HCT116 (cell line): Measurements from ENCODE around the gene HIVEP1. TPM values are rescaled to one million over a fixed set of nuclear protein-coding genes. Genes with fewer than 3 reads are reported as not detected.

Experiments used
- ATAC-seq: fragments of 200-7000 bp; cut with Tn5 transposase; 2 replicates; pipeline ENCODE4 v1.9.1; 2020; ENCODE audit warnings: mild to moderate bottlenecking, moderate library complexity
- BruUV-seq: library from RNA; stranded (reverse); fragments of 400-500 nt; replicated peaks from 2 replicates; lab custom pipeline; 2021; lab: Mats Ljungman, UMichigan
- CTCF ChIA-PET: fragments of 300-600 bp; sonication (Branson Sonifier 250); formaldehyde crosslinking; loops from one replicate; lab custom pipeline; 2021; ENCODE audit warnings: antibody characterized with exemption; lab: Charles Lee
- POLR2A ChIA-PET: fragments of 300-600, 350-600 bp; sonication (Branson Sonifier 250); formaldehyde crosslinking; loops from one replicate; lab custom pipeline; 2021; ENCODE audit warnings: antibody characterized with exemption; lab: Charles Lee
- RAD21 ChIA-PET, 2 experiments: fragments of 300-600 bp; sonication (Branson Sonifier 250); formaldehyde crosslinking; loops; one replicate each; lab custom pipeline; 2023; ENCODE audit warnings: low total read pairs in 2 of 2; ENCODE audit not compliant: uncharacterized antibody in 2 of 2, unreplicated experiment in 2 of 2, low non-redundant PET in 1 of 2; lab: Charles Lee
- DNase-seq: peaks from one replicate; pipeline ENCODE4 v3.0.0-alpha.2; 2010; ENCODE audit warnings: low read depth, low spot score
- H2AFZ ChIP-seq: fragments of 200-600 bp; shearing (Covaris generic), sonication (generic); 2 replicates; pipeline ENCODE4 v1.6.1; 2017; ENCODE audit warnings: low read depth, mixed run types, mixed read lengths, antibody characterized with exemption, low read length; ENCODE audit not compliant: poor library complexity, severe bottlenecking
- H3K27ac ChIP-seq: 2 replicates; pipeline ENCODE4 v1.5.1; 2012; ENCODE audit warnings: low read depth, low read length
- H3K27me3 ChIP-seq: fragments of 200-600 bp; sonication (generic); 2 replicates; pipeline ENCODE4 v1.6.1; 2016; ENCODE audit warnings: mixed run types, low read length, mixed read lengths; ENCODE audit not compliant: insufficient read depth
- H3K36me3 ChIP-seq, 2 experiments: fragments of 200-500 bp in 1 of 2; fragments of 200-600 bp in 1 of 2; sonication (Bioruptor generic) in 1 of 2; sonication (generic) in 1 of 2; 2 replicates each; pipeline versions ENCODE4 v1.5.1 to v1.6.1; 2014 to 2016; ENCODE audit warnings: low read length in 2 of 2, inconsistent platforms in 1 of 2, mixed read lengths in 1 of 2, mixed run types in 1 of 2; ENCODE audit not compliant: insufficient read depth in 2 of 2, control insufficient read depth in 1 of 2
- H3K4me1 ChIP-seq, 2 experiments: fragments of 200-600 bp in 1 of 2; sonication (generic) in 1 of 2; 2 replicates each; pipeline versions ENCODE4 v1.5.1 to v1.6.1; 2012 to 2017; ENCODE audit warnings: low read length in 2 of 2, inconsistent platforms in 1 of 2, mild to moderate bottlenecking in 1 of 2, mixed read lengths in 1 of 2, mixed run types in 1 of 2, moderate library complexity in 1 of 2; ENCODE audit not compliant: insufficient read depth in 2 of 2, control insufficient read depth in 1 of 2
- H3K4me2 ChIP-seq: fragments of 200-600 bp; sonication (generic); 2 replicates; pipeline ENCODE4 v1.6.1; 2017; ENCODE audit warnings: mixed run types, low read length, mixed read lengths
- H3K4me3 ChIP-seq, 2 experiments: fragments of 200-600 bp in 1 of 2; sonication (generic) in 1 of 2; replicated peaks in 1 of 2; 2 replicates each; pipeline ENCODE4 v1.5.1; 2011 to 2016; ENCODE audit warnings: low read length in 2 of 2, control low read depth in 1 of 2, low read depth in 1 of 2, mild to moderate bottlenecking in 1 of 2, mixed read lengths in 1 of 2, mixed run types in 1 of 2
- H3K79me2 ChIP-seq: fragments of 200-600 bp; sonication (generic); 2 replicates; pipeline ENCODE4 v1.6.1; 2017; ENCODE audit warnings: mild to moderate bottlenecking, mixed run types, low read length, moderate library complexity, mixed read lengths; ENCODE audit not compliant: insufficient read depth
- H3K9ac ChIP-seq: fragments of 200-600 bp; sonication (generic); 2 replicates; pipeline ENCODE4 v1.6.1; 2016; ENCODE audit warnings: low read length, mixed read lengths
- H3K9me2 ChIP-seq: fragments of 200-600 bp; sonication (generic), shearing (Covaris generic); 2 replicates; pipeline ENCODE4 v1.6.1; 2017; ENCODE audit warnings: mixed run types, mild to moderate bottlenecking, moderate library complexity; ENCODE audit not compliant: insufficient read depth
- H3K9me3 ChIP-seq, 2 experiments: fragments of 200-500 bp in 1 of 2; fragments of 200-600 bp in 1 of 2; sonication (Bioruptor generic) in 1 of 2; sonication (generic) in 1 of 2; 2 replicates each; pipeline ENCODE4 v1.6.1; 2014 to 2017; ENCODE audit warnings: low read length in 2 of 2, mixed read lengths in 2 of 2, inconsistent platforms in 1 of 2, low read depth in 1 of 2, mild to moderate bottlenecking in 1 of 2, mixed run types in 1 of 2, moderate library complexity in 1 of 2; ENCODE audit not compliant: control insufficient read depth in 1 of 2, insufficient read depth in 1 of 2
- H4K20me1 ChIP-seq: fragments of 200-600 bp; sonication (generic), shearing (Covaris generic); 2 replicates; pipeline ENCODE4 v1.6.1; 2017; ENCODE audit warnings: mixed run types, mild to moderate bottlenecking, moderate library complexity; ENCODE audit not compliant: insufficient read depth
- CEBPB ChIP-seq: IDR thresholded peaks from 2 replicates; pipeline ENCODE4 v1.6.1; 2012; ENCODE audit warnings: low read depth
- CTCF ChIP-seq, 3 experiments: fragments of 200-600 bp in 1 of 3; sonication (generic) in 1 of 3; IDR thresholded peaks in 2 of 3; conservative IDR thresholded peaks in 1 of 3; 2 replicates each; pipeline ENCODE4 v1.5.1; 2012 to 2017; ENCODE audit warnings: low read depth in 2 of 3, low read length in 2 of 3, antibody characterized with exemption in 1 of 3, borderline replicate concordance in 1 of 3, control low read depth in 1 of 3, mild to moderate bottlenecking in 1 of 3, mixed read lengths in 1 of 3, mixed run types in 1 of 3, moderate library complexity in 1 of 3; ENCODE audit not compliant: insufficient read depth in 1 of 3
- EGR1 ChIP-seq: IDR thresholded peaks from 2 replicates; pipeline ENCODE4 v1.6.1; 2012; ENCODE audit warnings: low read depth
- ELF1 ChIP-seq: IDR thresholded peaks from 2 replicates; pipeline ENCODE4 v1.6.1; 2012; ENCODE audit warnings: low read depth, borderline replicate concordance
- EZH2 ChIP-seq: fragments of 200-600 bp; sonication (generic); IDR thresholded peaks from 2 replicates; pipeline ENCODE4 v1.6.1; 2017; ENCODE audit warnings: antibody characterized with exemption, mixed run types
- EZH2phosphoT487 ChIP-seq: fragments of 200-600 bp; IDR thresholded peaks from 2 replicates; pipeline ENCODE4 v1.6.1; 2018; ENCODE audit warnings: antibody characterized with exemption, borderline replicate concordance
- FOSL1 ChIP-seq: IDR thresholded peaks from 2 replicates; pipeline ENCODE4 v1.6.1; 2012; ENCODE audit warnings: low read depth
- MAX ChIP-seq: IDR thresholded peaks from 2 replicates; pipeline ENCODE4 v1.6.1; 2012
- POLR2AphosphoS5 ChIP-seq: IDR thresholded peaks from 2 replicates; pipeline ENCODE4 v1.6.1; 2011; ENCODE audit warnings: mild to moderate bottlenecking, low read depth, low read length, moderate library complexity
- RAD21 ChIP-seq: IDR thresholded peaks from 2 replicates; pipeline ENCODE4 v1.6.1; 2012; ENCODE audit warnings: low read depth, mild to moderate bottlenecking
- SIN3A ChIP-seq: IDR thresholded peaks from 2 replicates; pipeline ENCODE4 v1.6.1; 2012; ENCODE audit warnings: low read depth
- SP1 ChIP-seq: IDR thresholded peaks from 2 replicates; pipeline ENCODE4 v1.6.1; 2012; ENCODE audit warnings: low read depth
- SRF ChIP-seq: IDR thresholded peaks from 2 replicates; pipeline ENCODE4 v1.6.1; 2012; ENCODE audit warnings: low read depth
- YY1 ChIP-seq: IDR thresholded peaks from 2 replicates; pipeline ENCODE4 v1.6.1; 2011; ENCODE audit warnings: low read length, low read depth, moderate library complexity, mild to moderate bottlenecking; ENCODE audit not compliant: insufficient replicate concordance; ENCODE audit errors: extremely low read depth
- ZBTB33 ChIP-seq: IDR thresholded peaks from 2 replicates; pipeline ENCODE4 v1.6.1; 2011; ENCODE audit warnings: mild to moderate bottlenecking, low read length, moderate library complexity; ENCODE audit not compliant: insufficient replicate concordance; ENCODE audit errors: extremely low read depth
- ZFX ChIP-seq: fragments of 450-650 bp; IDR thresholded peaks from 2 replicates; pipeline ENCODE4 v1.6.1; 2017
- intact Hi-C: fragments of 100-400 bp; cut with micrococcal nuclease; formaldehyde crosslinking; loops from 2 replicates; pipeline ENCODE4 v1.10.0; 2022
- total RNA-seq: library from RNA; stranded (reverse); gene quantifications from one replicate; pipeline ENCODE4 v1.2.1, GENCODE V29; 2021; ENCODE audit not compliant: unreplicated experiment

HIVEP1 gene
- total RNA-seq, 1 experiment from 2014 or later, result 11.2 TPM

GRCh38 chr6:12065321-12066140 lies 53.4 kb downstream of the HIVEP1 start:
- H3K27ac ChIP-seq, result no peak overlapping the region
- ChIA-PET RAD21 (no interaction called here), POLR2A (interaction anchor here (0.6 kb wide), 1 partner anchor 9 kb away, joined by 4 read pairs; no protein-coding TSS in a partner anchor), CTCF (no interaction called here)
- no peaks in the 10 kb centered on the region for H3K36me3 ChIP-seq
- DNase-seq (no peak), ATAC-seq (no peak)
- TF ChIP-seq SIN3A, result no peak
- no peak for TF ChIP-seq CEBPB
- no peak for TF ChIP-seq MAX
- no peak for TF ChIP-seq RAD21
- no peak for TF ChIP-seq EZH2
- H3K4me2 ChIP-seq, result no peak overlapping the region
- H3K4me1 ChIP-seq, result no peaks in the 10 kb centered on the region
- H4K20me1 ChIP-seq, result no peaks in the 10 kb centered on the region; the same call in 1 of the 2 replicates
- H3K9me2 ChIP-seq, result no peaks in the 10 kb centered on the region
- no peaks in the 10 kb centered on the region for H3K79me2 ChIP-seq
- H3K4me3 ChIP-seq, result no peak overlapping the region
- H2AFZ ChIP-seq, result no peak overlapping the region
- no TSS peak for BruUV-seq
- intact Hi-C loops, result no loop called here
- H3K9me3 ChIP-seq, result no peaks in the 10 kb centered on the region
- no peak overlapping the region for H3K9ac ChIP-seq
- no peaks in the 10 kb centered on the region for H3K27me3 ChIP-seq

GRCh38 chr6:12066297-12066696 lies 54.2 kb downstream of the HIVEP1 start:
- no peak overlapping the region for H3K27ac ChIP-seq
- POLR2A ChIA-PET, result no interaction called here
- H3K4me1 ChIP-seq, result peaks cover 0 to 4% of the 10 kb centered on the region in 2 experiments; a peak in 1 of 4 replicates
- intact Hi-C loops, result no loop called here
- H3K9me2 ChIP-seq, result no peaks in the 10 kb centered on the region
- H3K27me3 ChIP-seq, result no peaks in the 10 kb centered on the region
- H4K20me1 ChIP-seq, result no peaks in the 10 kb centered on the region; the same call in 1 of the 2 replicates
- no peak overlapping the region for H3K9ac ChIP-seq
- H3K79me2 ChIP-seq, result no peaks in the 10 kb centered on the region
- DNase-seq (no peak), ATAC-seq (no peak)
- no TSS peak for BruUV-seq
- no peak overlapping the region for H2AFZ ChIP-seq
- CTCF ChIA-PET, result no interaction called here
- H3K4me2 ChIP-seq, result no peak overlapping the region
- no peaks in the 10 kb centered on the region for H3K9me3 ChIP-seq
- RAD21 ChIA-PET, result no interaction called here
- H3K36me3 ChIP-seq, result no peaks in the 10 kb centered on the region
- no peak overlapping the region for H3K4me3 ChIP-seq
- TF ChIP-seq CTCF (IDR thresholded peaks at IDR 0.05 in 2 of 3, conservative IDR thresholded peaks at IDR 0.05 in 1 of 3; ENCODE audit: borderline replicate concordance in 1 of 3, insufficient read depth in 1 of 3, low read depth in 2 of 3, low read length in 2 of 3) (no peak), ZBTB33 (no peak), CEBPB (no peak), EZH2phosphoT487 (no peak), SP1 (no peak), ZFX (no peak), EZH2 (no peak), YY1 (no peak), POLR2AphosphoS5 (no peak), MAX (no peak), SRF (no peak), FOSL1 (no peak), ELF1 (no peak), EGR1 (no peak)
